GM12892 (cell line): Measurements from ENCODE around the gene SENP6.

Experiments
- POLR2A ChIP-seq: IDR thresholded peaks from 2 replicates; pipeline ENCODE4 v1.6.1; 2011; ENCODE audit warnings: low read depth, low read length, control low read depth
- POLR2AphosphoS5 ChIP-seq: IDR thresholded peaks from 2 replicates; pipeline ENCODE4 v1.6.1; 2011; ENCODE audit warnings: low read depth, low read length, control low read depth
- TAF1 ChIP-seq: IDR thresholded peaks from 2 replicates; pipeline ENCODE4 v1.6.1; 2011; ENCODE audit warnings: low read depth, mild to moderate bottlenecking, control low read depth, low read length, borderline replicate concordance

- TF ChIP-seq POLR2AphosphoS5 (no peak), POLR2A (no peak), TAF1 (no peak)
These were observed 41.5 kb downstream of the SENP6 start for GRCh38 chr6:75643173-75643572.
